Sigmoid colon (tissue), 7 donors: ENCODE data around the gene CUX1. TPM values are rescaled to one million over a fixed set of nuclear protein-coding genes. Genes with fewer than 3 reads are reported as not detected.

Experiments
- DNase-seq: peaks from one replicate; pipeline ENCODE4 v3.0.0-alpha.2; 2019
- H3K27ac ChIP-seq, 4 donors: fragments of 200-600 bp; sonication (generic); one replicate each; pipeline ENCODE4 v1.5.1; 2016 to 2019; ENCODE audit warnings: mild to moderate bottlenecking in 1 of 4
- H3K27me3 ChIP-seq, 3 donors: fragments of 200-600 bp; sonication (generic); one replicate each; pipeline ENCODE4 v1.5.1; 2019; ENCODE audit warnings: mild to moderate bottlenecking in 1 of 3
- H3K36me3 ChIP-seq, 4 donors: fragments of 200-600 bp; sonication (generic); one replicate each; pipeline ENCODE4 v1.5.1; 2016 to 2019
- H3K4me1 ChIP-seq, 4 donors: fragments of 200-600 bp; sonication (generic); one replicate each; pipeline ENCODE4 v1.5.1; 2017 to 2019
- H3K4me3 ChIP-seq, 4 donors: fragments of 200-600 bp; sonication (generic); one replicate each; pipeline ENCODE4 v1.5.1; 2017 to 2019; ENCODE audit warnings: mild to moderate bottlenecking in 2 of 4, moderate library complexity in 1 of 4
- H3K9me3 ChIP-seq, 4 donors: fragments of 200-600 bp in 3 of 4; sonication (generic) in 3 of 4; one replicate each; pipeline versions ENCODE4 v1.5.1 to v1.6.1; 2013 to 2019
- EP300 ChIP-seq, 4 donors: sonication (generic); formaldehyde crosslinking; IDR thresholded peaks; one replicate each; pipeline ENCODE4 v1.6.1; 2017; ENCODE audit warnings: antibody characterized with exemption in 4 of 4
- POLR2A ChIP-seq, 2 donors: fragments of 450-650 bp; IDR thresholded peaks; one replicate each; pipeline ENCODE4 v1.6.1; 2016; ENCODE audit warnings: antibody characterized with exemption in 2 of 2, mild to moderate bottlenecking in 2 of 2, moderate library complexity in 2 of 2
- POLR2AphosphoS5 ChIP-seq, 4 donors: sonication (generic); formaldehyde crosslinking; IDR thresholded peaks; one replicate each; pipeline ENCODE4 v1.6.1; 2017; ENCODE audit warnings: antibody characterized with exemption in 4 of 4
- WGBS, 2 donors: extraction: QIAGEN DNeasy Blood & Tissue Kit; methylation state at CpG; one replicate each; pipeline ENCODE4 v1.1.7; 2013; 5-methylcytosine and 5-hydroxymethylcytosine counted together
- intact Hi-C: fragments of 100-400 bp; cut with DNase I; formaldehyde crosslinking; loops from one replicate; pipeline ENCODE4 v1.15.1; 2023
- polyA plus RNA-seq, 3 donors: library from polyadenylated mRNA; stranded (reverse); fragments of 200-250 nt; gene quantifications; one replicate each; pipeline ENCODE4 v1.2.3, GENCODE V29; 2013
- total RNA-seq, 4 donors: library from RNA; depleted of rRNA; stranded (reverse); fragments of >200 nt; gene quantifications; one replicate each; pipeline ENCODE4 v1.1.0, GENCODE V29; 2016
- TF ChIP-seq, protein P1 (sequence below), 4 experiments: fragments of 450-650 bp in 3 of 4; fragments of 200-600 bp in 1 of 4; IDR thresholded peaks; one replicate each; pipeline ENCODE4 v1.5.1; 2016 to 2019; ENCODE audit warnings: antibody characterized with exemption in 4 of 4, mild to moderate bottlenecking in 3 of 4, moderate library complexity in 2 of 4
- donor health status: healthy with polysubstance abuse.
- donor health status: Bipolar disorder and iron deficiency.
- donor health status: healthy.

The CUX1 gene
- total and polyA plus RNA-seq, 7 donors: 46.7 to 127 (median 49.9) TPM

DNA sequence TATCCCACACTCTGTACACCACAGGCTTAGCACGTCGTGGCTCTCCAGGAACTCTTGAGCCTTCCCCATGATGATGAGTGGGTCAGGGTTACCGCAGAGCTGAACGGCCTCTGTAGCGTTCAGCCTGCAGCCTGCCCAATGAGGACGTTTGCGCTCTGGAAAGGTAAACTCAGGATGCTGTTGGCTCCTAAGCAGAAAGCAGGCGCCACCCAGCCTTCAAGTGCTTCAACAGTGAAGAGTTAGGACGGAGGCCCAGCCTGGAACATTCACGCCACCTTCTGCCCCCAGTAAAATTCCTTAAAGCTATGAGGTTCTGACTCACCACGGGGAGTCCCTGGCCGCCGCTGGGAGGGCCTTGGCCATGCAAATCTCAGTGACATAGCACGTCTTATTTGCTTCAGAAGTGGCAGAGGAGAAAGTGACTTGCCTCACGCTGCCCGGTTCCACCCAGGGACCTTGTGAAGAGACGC is 307.7 kb downstream of the CUX1 start:
- intact Hi-C loops: loop anchor here (2.0 kb wide), 1 partner anchor 310 kb away; no protein-coding TSS in a partner anchor
- peaks cover 0 to 13% (median 11%) of the 10 kb centered on the region in 4 donors for H3K4me1 ChIP-seq
- H3K4me3 ChIP-seq: no peak overlapping the region
- H3K27ac ChIP-seq: peak overlapping the region; percentile 49 to 75 (median 68)
- no peaks in the 10 kb centered on the region for H3K27me3 ChIP-seq
- peaks cover 0 to 7% (median 0%) of the 10 kb centered on the region in 4 donors for H3K36me3 ChIP-seq
- DNase-seq: peak; percentile 88
- 83 to 85% methylated on average over 17 of the region's 17 CpGs for WGBS, 2 donors
- no peak for TF ChIP-seq POLR2A (IDR thresholded peaks at IDR 0.05)
- TF ChIP-seq POLR2AphosphoS5 (IDR thresholded peaks at IDR 0.05): peak; percentile 26 to 61 (median 42)
- TF ChIP-seq, protein P1, sequence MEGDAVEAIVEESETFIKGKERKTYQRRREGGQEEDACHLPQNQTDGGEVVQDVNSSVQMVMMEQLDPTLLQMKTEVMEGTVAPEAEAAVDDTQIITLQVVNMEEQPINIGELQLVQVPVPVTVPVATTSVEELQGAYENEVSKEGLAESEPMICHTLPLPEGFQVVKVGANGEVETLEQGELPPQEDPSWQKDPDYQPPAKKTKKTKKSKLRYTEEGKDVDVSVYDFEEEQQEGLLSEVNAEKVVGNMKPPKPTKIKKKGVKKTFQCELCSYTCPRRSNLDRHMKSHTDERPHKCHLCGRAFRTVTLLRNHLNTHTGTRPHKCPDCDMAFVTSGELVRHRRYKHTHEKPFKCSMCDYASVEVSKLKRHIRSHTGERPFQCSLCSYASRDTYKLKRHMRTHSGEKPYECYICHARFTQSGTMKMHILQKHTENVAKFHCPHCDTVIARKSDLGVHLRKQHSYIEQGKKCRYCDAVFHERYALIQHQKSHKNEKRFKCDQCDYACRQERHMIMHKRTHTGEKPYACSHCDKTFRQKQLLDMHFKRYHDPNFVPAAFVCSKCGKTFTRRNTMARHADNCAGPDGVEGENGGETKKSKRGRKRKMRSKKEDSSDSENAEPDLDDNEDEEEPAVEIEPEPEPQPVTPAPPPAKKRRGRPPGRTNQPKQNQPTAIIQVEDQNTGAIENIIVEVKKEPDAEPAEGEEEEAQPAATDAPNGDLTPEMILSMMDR (IDR thresholded peaks at IDR 0.05): peak in 1 of 4 experiments; percentile 14
- peak in 1 of 4 donors; percentile 59 for TF ChIP-seq EP300 (IDR thresholded peaks at IDR 0.05)
- H3K9me3 ChIP-seq: no peaks in the 10 kb centered on the region

DNA sequence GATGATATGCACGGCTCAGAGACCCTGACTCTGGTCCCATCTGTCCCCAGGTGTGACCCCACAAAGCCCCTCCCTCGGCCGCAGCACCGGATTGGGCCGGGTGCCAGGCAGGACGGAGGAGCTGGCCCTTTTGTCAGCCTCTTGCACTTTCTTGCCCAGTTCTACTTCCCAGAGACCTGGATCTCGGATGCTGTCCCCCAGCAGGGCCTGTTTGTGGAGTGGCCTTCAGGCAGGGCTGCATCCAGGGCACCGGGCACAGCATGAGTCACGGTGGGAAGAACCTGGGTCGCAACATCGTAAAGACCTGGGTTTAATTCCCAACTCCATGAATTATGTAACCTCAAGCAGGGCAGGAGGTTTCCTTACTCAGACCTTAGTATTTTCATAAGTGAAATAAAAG is 310.9 kb downstream of the CUX1 start:
- WGBS, 2 donors: 82 to 95% methylated on average over 11 of the region's 11 CpGs
- H3K4me1 ChIP-seq: peaks cover 0 to 12% (median 6%) of the 10 kb centered on the region in 4 donors
- DNase-seq: no peak
- TF ChIP-seq POLR2AphosphoS5 (IDR thresholded peaks at IDR 0.05) (no peak), EP300 (IDR thresholded peaks at IDR 0.05) (no peak), POLR2A (IDR thresholded peaks at IDR 0.05) (no peak)
- TF ChIP-seq, protein P1 (IDR thresholded peaks at IDR 0.05): no peak
- intact Hi-C loops: no loop called here
- H3K27me3 ChIP-seq: no peaks in the 10 kb centered on the region
- peaks cover 0 to 7% (median 0%) of the 10 kb centered on the region in 4 donors for H3K36me3 ChIP-seq
- no peak overlapping the region for H3K4me3 ChIP-seq
- H3K9me3 ChIP-seq: no peaks in the 10 kb centered on the region
- H3K27ac ChIP-seq: no peak overlapping the region

DNA sequence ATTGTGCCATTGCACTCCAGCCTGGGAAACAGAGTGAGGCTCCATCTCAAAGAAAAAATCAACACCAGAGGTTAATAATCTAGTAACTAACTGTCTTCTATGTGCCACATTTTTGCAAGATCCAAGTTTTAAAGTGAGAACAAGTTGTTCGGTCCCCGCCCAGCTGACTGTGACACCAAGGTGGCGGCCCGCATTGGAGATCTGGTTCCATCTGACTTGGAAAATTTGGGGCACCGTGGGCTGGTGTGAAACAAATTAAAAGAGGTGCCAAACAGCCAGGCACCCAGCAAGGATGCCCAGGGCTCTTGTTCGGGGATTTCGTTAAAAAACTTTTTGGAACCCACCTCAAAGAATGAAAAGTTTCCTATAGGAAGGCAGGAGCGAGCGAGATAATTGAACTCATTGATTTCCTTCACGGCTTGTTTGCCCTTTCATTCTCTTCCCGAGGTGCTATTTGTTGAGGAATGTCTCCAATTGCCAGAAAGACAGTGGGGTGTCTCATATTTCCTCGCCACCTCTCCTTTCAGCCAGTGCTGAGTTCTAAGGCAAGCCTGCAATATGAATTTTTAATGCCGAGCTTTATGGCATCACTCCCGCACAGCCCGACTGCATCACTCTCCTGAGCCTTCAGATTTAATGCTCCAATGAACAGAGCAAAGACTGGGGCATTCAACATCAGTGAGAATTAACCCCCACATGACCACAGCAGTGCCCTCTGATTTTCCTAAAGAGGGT is 312.4 kb downstream of the CUX1 start:
- peaks cover 0 to 8% (median 5%) of the 10 kb centered on the region in 4 donors for H3K4me1 ChIP-seq
- no peak overlapping the region for H3K4me3 ChIP-seq
- no peaks in the 10 kb centered on the region for H3K9me3 ChIP-seq
- intact Hi-C loops: no loop called here
- peaks cover 0 to 7% (median 0%) of the 10 kb centered on the region in 4 donors for H3K36me3 ChIP-seq
- 90 to 94% methylated on average over 15 of the region's 15 CpGs for WGBS, 2 donors
- H3K27ac ChIP-seq: no peak overlapping the region
- DNase-seq: no peak
- no peak for TF ChIP-seq EP300 (IDR thresholded peaks at IDR 0.05)
- no peak for TF ChIP-seq POLR2AphosphoS5 (IDR thresholded peaks at IDR 0.05)
- TF ChIP-seq, protein P1 (IDR thresholded peaks at IDR 0.05): no peak
- TF ChIP-seq POLR2A (IDR thresholded peaks at IDR 0.05): no peak
- no peaks in the 10 kb centered on the region for H3K27me3 ChIP-seq

DNA sequence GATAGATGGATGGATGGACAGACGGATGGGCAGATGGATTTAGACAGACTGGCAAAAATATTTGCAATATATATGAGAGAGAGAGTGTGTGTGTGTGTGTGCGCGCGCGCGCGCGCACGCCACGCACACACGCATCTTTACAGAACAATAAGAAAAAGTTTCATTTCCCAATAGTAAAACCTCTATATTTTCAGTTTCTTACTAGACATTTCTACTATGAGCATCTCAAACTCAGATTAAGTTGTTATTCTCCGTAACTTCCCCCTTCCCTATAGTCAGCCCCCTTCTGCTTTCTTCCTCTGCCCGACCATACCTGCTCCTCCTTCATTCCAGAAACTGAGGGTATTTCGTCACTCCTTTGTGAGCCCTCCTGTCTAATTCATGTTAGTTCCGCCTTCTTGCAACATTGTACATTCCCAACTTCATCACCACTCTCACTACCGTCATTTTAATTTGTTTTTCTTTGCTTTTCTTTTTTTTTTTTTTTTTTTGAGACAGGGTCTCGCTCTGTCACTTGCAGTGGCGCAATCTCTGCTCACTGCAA is 314.9 kb downstream of the CUX1 start:
- DNase-seq: no peak
- no peak overlapping the region for H3K27ac ChIP-seq
- H3K4me1 ChIP-seq: no peaks in the 10 kb centered on the region
- TF ChIP-seq POLR2A (IDR thresholded peaks at IDR 0.05) (no peak), EP300 (IDR thresholded peaks at IDR 0.05) (no peak), POLR2AphosphoS5 (IDR thresholded peaks at IDR 0.05) (no peak)
- TF ChIP-seq, protein P1 (IDR thresholded peaks at IDR 0.05): no peak
- 89 to 97% methylated on average over 18 of the region's 18 CpGs for WGBS, 2 donors
- peaks cover 0 to 7% (median 0%) of the 10 kb centered on the region in 4 donors for H3K36me3 ChIP-seq
- no peak overlapping the region for H3K4me3 ChIP-seq
- intact Hi-C loops: no loop called here
- no peaks in the 10 kb centered on the region for H3K27me3 ChIP-seq
- H3K9me3 ChIP-seq: no peaks in the 10 kb centered on the region
